ENCODE measurements around the gene ADGRF5. TPM values are rescaled to one million over a fixed set of nuclear protein-coding genes. Genes with fewer than 3 reads are reported as not detected.

The ADGRF5 gene
- total RNA-seq, 2 donors from 2014 or later = not detected

- H3K36me3 Mint-ChIP-seq (ENCODE audit: insufficient read depth in 2 of 2) = no peaks in the 10 kb centered on the region
- H3K4me1 Mint-ChIP-seq (ENCODE audit: low read depth) = no peaks in the 10 kb centered on the region
- H3K27ac Mint-ChIP-seq = no peak overlapping the region
- no peak overlapping the region for H3K4me3 Mint-ChIP-seq
- H3K27me3 Mint-ChIP-seq (ENCODE audit: low read depth) = peaks cover 25% of the 10 kb centered on the region
- DNase-seq (no peak), ATAC-seq (replicated peaks in 1 of 2) (no peak)
- peaks cover 0 to 2% of the 10 kb centered on the region in 2 donors for H3K9me3 Mint-ChIP-seq
These were observed 679 bp downstream of the ADGRF5 start for GRCh38 chr6:46921059-46921458.

GRCh38 chr6:46918806-46919205 lies 2.9 kb downstream of the ADGRF5 start:
- Mint-ChIP-seq H3K9me3 (no peaks in the 10 kb centered on the region), H3K4me3 (no peak overlapping the region), H3K27ac (no peak overlapping the region), H3K36me3 (ENCODE audit: insufficient read depth in 2 of 2) (no peaks in the 10 kb centered on the region), H3K27me3 (ENCODE audit: low read depth) (peaks cover 10% of the 10 kb centered on the region), H3K4me1 (ENCODE audit: low read depth) (no peaks in the 10 kb centered on the region)
- ATAC-seq (replicated peaks in 1 of 2) (no peak), DNase-seq (no peak)

- no peaks in the 10 kb centered on the region for H3K4me1 Mint-ChIP-seq (ENCODE audit: low read depth)
These were observed 4.7 kb downstream of the ADGRF5 start for GRCh38 chr6:46917002-46917545.

GRCh38 chr6:46915866-46916265 lies 5.9 kb downstream of the ADGRF5 start:
- DNase-seq (no peak), ATAC-seq (replicated peaks in 1 of 2) (no peak)
- H3K9me3 Mint-ChIP-seq = no peaks in the 10 kb centered on the region
- no peak overlapping the region for H3K4me3 Mint-ChIP-seq
- H3K27me3 Mint-ChIP-seq (ENCODE audit: low read depth) = no peaks in the 10 kb centered on the region
- no peak overlapping the region for H3K27ac Mint-ChIP-seq
- H3K4me1 Mint-ChIP-seq (ENCODE audit: low read depth) = no peaks in the 10 kb centered on the region
- no peaks in the 10 kb centered on the region for H3K36me3 Mint-ChIP-seq (ENCODE audit: insufficient read depth in 2 of 2)

More at GRCh38 chr6:46917002-46917545, 4.7 kb downstream of the ADGRF5 start:
- Mint-ChIP-seq H3K36me3 (ENCODE audit: insufficient read depth in 2 of 2) (no peaks in the 10 kb centered on the region), H3K9me3 (no peaks in the 10 kb centered on the region), H3K4me3 (no peak overlapping the region), H3K27ac (no peak overlapping the region), H3K27me3 (ENCODE audit: low read depth) (peaks cover 10% of the 10 kb centered on the region)
- ATAC-seq (replicated peaks in 1 of 2) (no peak), DNase-seq (no peak)

GRCh38 chr6:46915380-46915779 lies 6.4 kb downstream of the ADGRF5 start:
- Mint-ChIP-seq H3K27ac (no peak overlapping the region), H3K27me3 (ENCODE audit: low read depth) (no peaks in the 10 kb centered on the region), H3K36me3 (ENCODE audit: insufficient read depth in 2 of 2) (no peaks in the 10 kb centered on the region), H3K9me3 (no peaks in the 10 kb centered on the region), H3K4me1 (ENCODE audit: low read depth) (no peaks in the 10 kb centered on the region), H3K4me3 (no peak overlapping the region)
- DNase-seq (no peak), ATAC-seq (replicated peaks in 1 of 2) (no peak)

- DNase-seq (no peak), ATAC-seq (replicated peaks in 1 of 2) (no peak)
- Mint-ChIP-seq H3K27me3 (ENCODE audit: low read depth) (no peaks in the 10 kb centered on the region), H3K4me3 (no peak overlapping the region), H3K36me3 (ENCODE audit: insufficient read depth in 2 of 2) (no peaks in the 10 kb centered on the region), H3K4me1 (ENCODE audit: low read depth) (no peaks in the 10 kb centered on the region), H3K9me3 (no peaks in the 10 kb centered on the region), H3K27ac (no peak overlapping the region)
These were observed 7.4 kb downstream of the ADGRF5 start for GRCh38 chr6:46914279-46914810.

GRCh38 chr6:46909371-46909770 lies 12.4 kb downstream of the ADGRF5 start:
- H3K4me3 Mint-ChIP-seq = no peak overlapping the region

GRCh38 chr6:46906776-46907175 lies 15.0 kb downstream of the ADGRF5 start:
- no peaks in the 10 kb centered on the region for H3K27me3 Mint-ChIP-seq (ENCODE audit: low read depth)
- no peaks in the 10 kb centered on the region for H3K9me3 Mint-ChIP-seq
- no peaks in the 10 kb centered on the region for H3K4me1 Mint-ChIP-seq (ENCODE audit: low read depth)
- no peak overlapping the region for H3K4me3 Mint-ChIP-seq
- H3K27ac Mint-ChIP-seq = no peak overlapping the region
- ATAC-seq (replicated peaks in 1 of 2) = no peak
- no peak for DNase-seq
- no peaks in the 10 kb centered on the region for H3K36me3 Mint-ChIP-seq (ENCODE audit: insufficient read depth in 2 of 2)

More at GRCh38 chr6:46909371-46909770, 12.4 kb downstream of the ADGRF5 start:
- H3K27ac Mint-ChIP-seq = no peak overlapping the region
- no peaks in the 10 kb centered on the region for H3K36me3 Mint-ChIP-seq (ENCODE audit: insufficient read depth in 2 of 2)
- no peaks in the 10 kb centered on the region for H3K4me1 Mint-ChIP-seq (ENCODE audit: low read depth)
- ATAC-seq (replicated peaks in 1 of 2) = no peak
- no peaks in the 10 kb centered on the region for H3K27me3 Mint-ChIP-seq (ENCODE audit: low read depth)
- no peaks in the 10 kb centered on the region for H3K9me3 Mint-ChIP-seq
- no peak for DNase-seq

GRCh38 chr6:46904117-46904516 lies 17.6 kb downstream of the ADGRF5 start:
- Mint-ChIP-seq H3K27ac (no peak overlapping the region), H3K36me3 (ENCODE audit: insufficient read depth in 2 of 2) (no peaks in the 10 kb centered on the region), H3K4me3 (no peak overlapping the region), H3K4me1 (ENCODE audit: low read depth) (no peaks in the 10 kb centered on the region), H3K9me3 (no peaks in the 10 kb centered on the region), H3K27me3 (ENCODE audit: low read depth) (no peaks in the 10 kb centered on the region)
- DNase-seq (no peak), ATAC-seq (replicated peaks in 1 of 2) (no peak)

- DNase-seq (no peak), ATAC-seq (replicated peaks in 1 of 2) (no peak)
- no peaks in the 10 kb centered on the region for H3K36me3 Mint-ChIP-seq (ENCODE audit: insufficient read depth in 2 of 2)
- H3K4me3 Mint-ChIP-seq = no peak overlapping the region
- no peaks in the 10 kb centered on the region for H3K4me1 Mint-ChIP-seq (ENCODE audit: low read depth)
- H3K9me3 Mint-ChIP-seq = no peaks in the 10 kb centered on the region
- no peaks in the 10 kb centered on the region for H3K27me3 Mint-ChIP-seq (ENCODE audit: low read depth)
- no peak overlapping the region for H3K27ac Mint-ChIP-seq
These were observed 18.6 kb downstream of the ADGRF5 start for GRCh38 chr6:46903175-46903574.

- no peak for ATAC-seq (replicated peaks in 1 of 2)
- no peaks in the 10 kb centered on the region for H3K9me3 Mint-ChIP-seq
These were observed 19.8 kb downstream of the ADGRF5 start for GRCh38 chr6:46901882-46902314.

GRCh38 chr6:46900266-46900665 lies 21.5 kb downstream of the ADGRF5 start:
- H3K9me3 Mint-ChIP-seq = no peaks in the 10 kb centered on the region
- peaks cover 10% of the 10 kb centered on the region for H3K27me3 Mint-ChIP-seq (ENCODE audit: low read depth)
- no peak overlapping the region for H3K4me3 Mint-ChIP-seq
- H3K27ac Mint-ChIP-seq = no peak overlapping the region
- DNase-seq (no peak), ATAC-seq (replicated peaks in 1 of 2) (no peak)
- no peaks in the 10 kb centered on the region for H3K4me1 Mint-ChIP-seq (ENCODE audit: low read depth)
- H3K36me3 Mint-ChIP-seq (ENCODE audit: insufficient read depth in 2 of 2) = no peaks in the 10 kb centered on the region

More at GRCh38 chr6:46901882-46902314, 19.8 kb downstream of the ADGRF5 start:
- no peak overlapping the region for H3K4me3 Mint-ChIP-seq
- DNase-seq = no peak
- no peaks in the 10 kb centered on the region for H3K36me3 Mint-ChIP-seq (ENCODE audit: insufficient read depth in 2 of 2)
- no peak overlapping the region for H3K27ac Mint-ChIP-seq
- H3K27me3 Mint-ChIP-seq (ENCODE audit: low read depth) = no peaks in the 10 kb centered on the region
- H3K4me1 Mint-ChIP-seq (ENCODE audit: low read depth) = no peaks in the 10 kb centered on the region

GRCh38 chr6:46899659-46900058 lies 22.1 kb downstream of the ADGRF5 start:
- DNase-seq = no peak
- no peak overlapping the region for H3K4me3 Mint-ChIP-seq
- no peaks in the 10 kb centered on the region for H3K36me3 Mint-ChIP-seq (ENCODE audit: insufficient read depth in 2 of 2)
- no peaks in the 10 kb centered on the region for H3K4me1 Mint-ChIP-seq (ENCODE audit: low read depth)
- H3K9me3 Mint-ChIP-seq = no peaks in the 10 kb centered on the region
- H3K27ac Mint-ChIP-seq = no peak overlapping the region
- ATAC-seq (replicated peaks in 1 of 2) = no peak
- peaks cover 11% of the 10 kb centered on the region for H3K27me3 Mint-ChIP-seq (ENCODE audit: low read depth)

GRCh38 chr6:46898006-46898405 lies 23.7 kb downstream of the ADGRF5 start:
- H3K27me3 Mint-ChIP-seq (ENCODE audit: low read depth) = peaks cover 11% of the 10 kb centered on the region
- no peak for ATAC-seq (replicated peaks in 1 of 2)
- no peak overlapping the region for H3K4me3 Mint-ChIP-seq
- no peaks in the 10 kb centered on the region for H3K9me3 Mint-ChIP-seq
- no peaks in the 10 kb centered on the region for H3K4me1 Mint-ChIP-seq (ENCODE audit: low read depth)
- no peak for DNase-seq
- no peak overlapping the region for H3K27ac Mint-ChIP-seq
- H3K36me3 Mint-ChIP-seq (ENCODE audit: insufficient read depth in 2 of 2) = no peaks in the 10 kb centered on the region

Data from activated T-cell treated with anti-CD3 and anti-CD28 coated beads, Interleukin-2, amount 50 U/mL, for 72 hours (primary cell).